NCI-H345 treated with DMSO at 0.1 percent for 48 hours (cell line): Measurements from ENCODE around the gene WIPF3.

Experiments used
- DNase-seq: peaks from one replicate; lab custom pipeline; 2025; ENCODE audit not compliant: unreplicated experiment; lab: John Stamatoyannopoulos, UW

Gene WIPF3, protein sequence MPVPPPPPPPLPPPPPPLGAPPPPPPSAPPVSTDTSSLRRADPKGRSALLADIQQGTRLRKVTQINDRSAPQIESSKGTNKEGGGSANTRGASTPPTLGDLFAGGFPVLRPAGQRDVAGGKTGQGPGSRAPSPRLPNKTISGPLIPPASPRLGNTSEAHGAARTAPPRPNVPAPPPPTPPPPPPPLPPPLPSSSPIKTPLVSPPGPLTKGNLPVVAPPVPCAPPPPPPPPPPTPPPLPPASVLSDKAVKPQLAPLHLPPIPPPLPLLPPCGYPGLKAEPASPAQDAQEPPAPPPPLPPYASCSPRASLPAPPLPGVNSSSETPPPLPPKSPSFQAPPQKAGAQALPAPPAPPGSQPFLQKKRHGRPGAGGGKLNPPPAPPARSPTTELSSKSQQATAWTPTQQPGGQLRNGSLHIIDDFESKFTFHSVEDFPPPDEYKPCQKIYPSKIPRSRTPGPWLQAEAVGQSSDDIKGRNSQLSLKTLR

DNA sequence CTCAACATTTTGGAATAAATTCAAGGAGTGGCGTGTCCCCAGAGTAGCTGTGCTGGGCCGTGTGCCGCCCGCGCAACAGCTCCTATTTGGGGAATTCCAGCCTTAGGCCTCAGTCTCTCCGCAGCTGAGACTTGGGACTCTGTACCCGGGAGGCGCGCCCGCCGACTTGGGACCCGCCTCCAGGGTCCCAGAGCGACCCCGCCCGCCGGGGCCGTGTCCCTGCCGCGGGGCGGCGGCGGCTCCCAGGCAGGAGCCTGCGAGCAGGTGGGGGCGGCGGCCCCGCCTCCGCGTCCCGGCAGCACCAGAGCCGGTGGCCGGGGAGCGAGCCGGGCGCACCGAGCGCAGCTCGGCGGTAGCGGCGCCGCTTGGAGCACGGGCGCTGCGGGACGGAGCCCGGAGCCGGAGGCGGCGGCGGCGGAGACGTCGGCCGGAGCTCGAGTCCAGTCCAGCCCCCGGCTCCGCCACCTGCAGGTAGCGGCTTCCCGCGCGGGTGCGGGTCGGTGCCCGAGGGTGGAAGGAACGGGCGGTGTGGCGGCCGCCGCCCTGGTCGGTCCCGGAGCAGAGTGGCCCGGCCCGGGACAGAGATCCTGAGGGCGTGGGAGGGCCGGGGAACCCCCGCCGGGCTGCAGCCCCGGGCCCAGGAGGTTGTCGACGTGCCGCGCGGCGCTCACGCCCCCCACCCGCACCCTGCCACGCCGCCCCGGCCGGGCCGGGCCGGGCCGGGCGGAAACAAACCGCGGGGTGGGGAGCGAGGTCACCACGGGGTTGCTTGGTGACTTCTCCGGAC lies at the start of gene WIPF3:
Gene WIPF3, plus strand, starts transcription at position 301 of the 787 bp plus-strand sequence. CDS start 28,217 bp downstream, outside the sequence.
- DNase-seq, result no peak

DNA sequence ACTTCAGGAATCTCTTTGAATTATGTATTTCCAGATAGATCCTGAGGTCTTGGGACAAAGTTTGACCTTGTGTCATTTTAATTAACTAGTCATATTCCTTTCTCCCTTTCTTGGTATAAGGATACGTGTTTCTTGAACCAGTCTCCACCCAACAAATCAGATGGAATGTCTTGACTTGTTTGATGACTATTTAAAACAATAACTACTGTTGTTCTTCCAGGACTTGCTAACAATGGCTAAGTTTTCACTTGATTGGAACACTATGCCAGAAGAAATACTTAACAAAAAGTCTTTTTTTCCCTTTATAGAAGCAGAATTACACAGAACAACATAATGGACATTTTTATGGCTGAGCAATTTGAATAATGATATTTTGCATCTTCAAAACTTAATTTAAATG lies 43.0 kb upstream of the WIPF3 start:
- no peak for DNase-seq

DNA sequence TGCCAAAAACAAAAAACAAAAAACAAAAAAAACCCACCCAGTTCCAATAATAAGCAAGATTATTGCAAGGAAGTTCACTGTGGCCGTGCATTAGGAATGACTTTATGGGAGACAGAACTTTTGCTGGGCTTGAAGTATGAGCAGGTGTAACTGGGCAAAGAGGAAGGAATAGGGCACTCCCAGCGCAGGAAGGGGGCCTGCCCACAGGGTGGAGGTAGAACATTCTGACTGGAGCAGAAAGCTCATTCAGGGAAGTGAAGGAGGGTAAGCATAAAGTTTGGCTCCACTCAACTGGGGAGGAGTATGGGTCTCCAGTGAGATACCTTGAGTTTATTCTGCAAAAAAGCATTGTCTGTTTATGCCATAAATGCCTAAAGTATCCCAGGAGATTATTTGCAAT lies 42.1 kb upstream of the WIPF3 start:
- no peak for DNase-seq

DNA sequence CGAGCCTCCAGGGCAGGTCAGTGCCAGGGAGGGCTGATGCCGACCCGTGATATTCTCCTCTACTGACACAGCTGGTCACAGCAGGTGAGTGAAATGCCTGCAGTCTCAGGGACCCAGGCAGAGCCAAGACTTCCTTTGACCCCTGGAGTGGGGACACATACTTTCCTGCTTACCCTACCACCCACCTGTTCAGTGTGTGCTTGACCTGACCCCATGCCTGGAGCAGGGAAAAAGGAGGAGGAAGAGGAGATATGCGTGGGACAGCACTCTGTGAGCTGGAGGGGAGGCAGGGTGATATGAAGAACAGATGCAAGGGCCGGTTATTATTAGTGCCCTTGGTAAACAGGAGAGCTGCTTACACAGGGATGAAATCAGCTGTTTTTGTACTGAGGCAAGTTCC lies 40.8 kb upstream of the WIPF3 start:
- DNase-seq, result no peak

DNA sequence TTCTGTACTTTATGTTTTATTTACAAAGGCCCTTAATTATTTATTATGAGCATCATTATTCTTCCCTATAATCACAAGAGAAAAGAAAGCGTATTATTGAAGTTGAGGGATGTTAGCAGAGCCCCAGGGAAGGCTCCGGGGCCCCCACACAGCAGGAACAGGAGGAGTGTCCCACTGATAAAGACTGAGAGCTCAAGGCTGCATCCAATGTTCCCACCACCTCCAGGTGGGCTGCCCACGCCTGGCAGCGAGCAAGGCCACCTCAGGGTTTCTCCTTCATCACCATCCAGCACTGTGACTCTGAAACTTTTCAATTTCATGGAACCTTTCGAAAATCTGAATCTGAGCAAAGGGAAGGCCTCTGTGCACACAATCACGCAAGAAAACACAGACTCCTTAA lies 35.9 kb upstream of the WIPF3 start:
- no peak for DNase-seq

DNA sequence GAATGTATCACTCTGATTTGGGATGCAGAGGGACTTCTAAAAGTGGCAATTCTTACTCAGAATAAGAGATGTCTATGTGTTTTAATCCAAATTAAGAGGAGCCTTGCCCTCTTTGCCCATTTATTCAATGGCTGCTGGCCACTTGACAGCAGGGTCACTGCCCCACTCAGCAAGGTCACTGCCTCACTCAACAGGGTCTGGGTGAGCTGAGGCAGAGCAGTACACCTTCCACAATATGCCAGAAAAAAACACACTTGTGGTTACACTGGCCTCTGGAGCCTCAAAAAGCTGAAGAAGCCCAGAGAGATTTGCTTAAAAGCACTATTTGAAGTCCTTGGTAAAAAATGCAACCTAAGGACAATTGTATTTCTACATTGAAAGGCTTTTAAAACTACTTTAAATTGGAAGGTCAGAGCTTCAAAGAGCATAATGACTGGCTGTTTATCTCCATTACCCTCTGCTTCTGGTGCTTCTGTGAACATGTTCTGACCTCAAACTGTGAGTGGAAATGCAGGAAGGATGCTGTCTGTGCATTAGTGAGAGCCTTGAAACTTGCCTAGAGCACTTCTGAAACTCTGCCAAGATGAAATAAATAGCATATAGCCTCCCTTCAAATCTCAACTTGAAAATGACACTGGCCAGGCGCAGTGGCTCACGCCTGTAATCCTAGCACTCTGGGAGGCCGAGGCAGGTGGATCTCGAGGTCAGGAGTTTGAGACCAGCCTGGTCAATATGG lies 35.1 kb upstream of the WIPF3 start:
- DNase-seq, result no peak

DNA sequence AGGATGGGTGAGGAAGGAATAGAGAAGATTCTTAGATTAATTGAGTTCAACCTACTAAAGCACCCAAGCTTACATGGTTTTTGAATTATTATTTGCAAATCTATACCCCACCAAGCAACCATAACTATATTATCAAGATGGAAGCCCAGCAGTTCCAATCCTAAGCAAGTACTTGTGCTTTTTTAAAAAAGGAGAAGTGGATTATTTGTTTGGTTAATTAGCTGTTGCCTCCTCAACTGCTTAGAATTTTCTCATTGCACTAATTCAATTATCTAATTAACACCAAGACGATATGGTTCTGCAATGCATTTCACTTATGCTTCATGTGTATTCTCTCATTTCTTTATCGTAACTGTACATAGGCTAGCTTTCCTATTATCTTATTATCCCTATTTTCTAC lies 27.3 kb upstream of the WIPF3 start:
- DNase-seq, result no peak

DNA sequence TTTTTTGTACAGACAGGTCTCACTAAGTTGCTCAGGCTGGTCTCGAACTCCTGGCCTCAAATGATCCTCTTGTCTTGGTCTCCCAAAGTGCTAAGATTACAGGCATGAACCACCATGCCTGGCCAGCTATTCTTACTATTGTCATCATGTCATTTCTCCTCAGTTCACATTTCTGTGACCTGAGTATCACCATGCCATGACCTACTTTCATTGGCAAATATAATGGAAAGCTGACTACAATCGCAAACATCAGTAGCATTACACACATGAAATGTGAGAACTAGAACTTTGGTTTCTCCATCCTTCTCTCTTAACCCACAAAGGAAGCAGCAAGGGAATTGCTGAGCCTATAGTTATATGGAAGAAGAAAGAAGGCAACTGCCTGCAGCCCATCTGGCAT lies 26.0 kb upstream of the WIPF3 start:
- DNase-seq, result no peak

DNA sequence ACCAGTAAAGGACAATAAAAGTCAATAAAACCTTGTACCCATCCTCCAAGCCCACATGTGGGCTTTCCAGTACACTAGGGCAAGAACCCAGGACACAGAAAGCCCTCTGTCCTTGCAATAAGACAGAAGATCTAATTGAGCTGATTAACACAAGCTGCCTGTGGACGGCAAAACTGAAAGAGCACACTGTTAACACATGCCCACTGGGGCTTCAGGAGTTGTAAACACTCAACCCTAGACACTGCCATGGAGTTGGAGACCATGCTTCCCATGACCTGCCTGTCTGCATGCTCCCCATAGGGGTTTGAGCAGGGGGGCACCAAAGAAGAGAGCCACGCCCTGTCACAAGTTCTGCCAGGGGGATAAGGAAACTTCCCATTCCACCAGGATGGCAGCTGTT lies 22.6 kb upstream of the WIPF3 start:
- no peak for DNase-seq

DNA sequence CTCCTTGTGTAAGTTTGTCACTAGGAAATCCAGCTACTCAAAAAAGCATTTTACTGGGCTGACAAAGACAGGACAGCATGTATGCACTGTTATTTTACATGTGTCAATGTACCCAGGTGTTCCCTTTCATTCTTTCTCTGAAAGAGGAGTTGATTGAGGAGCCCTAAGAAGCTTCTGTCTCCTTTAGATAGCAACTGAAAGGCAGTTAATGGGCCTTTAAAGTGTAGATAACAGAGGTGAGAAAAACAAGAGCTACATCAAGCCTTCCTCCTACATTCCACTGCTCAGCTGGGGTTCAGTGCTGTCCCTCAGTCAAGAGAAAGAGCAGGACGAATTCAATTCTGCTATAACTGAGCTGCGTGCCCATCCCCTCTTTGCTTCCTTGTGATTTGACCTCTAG lies 12.8 kb upstream of the WIPF3 start:
- no peak for DNase-seq

DNA sequence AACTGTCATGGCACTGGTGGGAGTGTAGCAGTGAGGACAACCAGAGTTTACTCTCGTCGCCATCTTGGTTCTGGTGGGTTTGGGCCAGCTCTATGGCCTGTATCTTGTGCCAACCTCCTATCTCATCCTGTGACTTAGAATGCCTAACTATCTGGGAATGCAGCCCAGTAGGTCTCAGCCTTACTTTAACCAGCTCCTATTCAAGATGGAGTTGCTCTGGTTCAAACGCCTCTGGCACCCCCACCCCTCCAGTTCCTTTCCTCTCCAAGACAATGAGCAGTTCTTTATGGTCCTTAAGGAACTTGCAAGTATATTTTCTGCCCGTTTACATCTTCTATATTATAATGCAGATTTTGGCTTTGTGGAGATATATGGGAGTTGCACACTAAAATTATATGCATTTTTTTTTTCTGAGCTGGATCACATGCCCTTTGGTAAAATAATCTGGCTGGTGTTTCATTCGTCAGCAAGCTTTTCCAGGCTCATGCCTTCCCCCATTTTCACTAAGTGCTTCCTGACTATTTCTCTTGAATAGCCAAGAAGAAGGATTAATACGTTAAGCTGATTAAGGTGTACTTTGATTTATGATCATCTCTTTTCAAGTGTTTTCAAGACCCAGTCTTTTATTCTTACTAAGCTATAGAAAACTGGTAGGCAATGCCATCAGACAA lies 11.2 kb upstream of the WIPF3 start:
- DNase-seq, result no peak

DNA sequence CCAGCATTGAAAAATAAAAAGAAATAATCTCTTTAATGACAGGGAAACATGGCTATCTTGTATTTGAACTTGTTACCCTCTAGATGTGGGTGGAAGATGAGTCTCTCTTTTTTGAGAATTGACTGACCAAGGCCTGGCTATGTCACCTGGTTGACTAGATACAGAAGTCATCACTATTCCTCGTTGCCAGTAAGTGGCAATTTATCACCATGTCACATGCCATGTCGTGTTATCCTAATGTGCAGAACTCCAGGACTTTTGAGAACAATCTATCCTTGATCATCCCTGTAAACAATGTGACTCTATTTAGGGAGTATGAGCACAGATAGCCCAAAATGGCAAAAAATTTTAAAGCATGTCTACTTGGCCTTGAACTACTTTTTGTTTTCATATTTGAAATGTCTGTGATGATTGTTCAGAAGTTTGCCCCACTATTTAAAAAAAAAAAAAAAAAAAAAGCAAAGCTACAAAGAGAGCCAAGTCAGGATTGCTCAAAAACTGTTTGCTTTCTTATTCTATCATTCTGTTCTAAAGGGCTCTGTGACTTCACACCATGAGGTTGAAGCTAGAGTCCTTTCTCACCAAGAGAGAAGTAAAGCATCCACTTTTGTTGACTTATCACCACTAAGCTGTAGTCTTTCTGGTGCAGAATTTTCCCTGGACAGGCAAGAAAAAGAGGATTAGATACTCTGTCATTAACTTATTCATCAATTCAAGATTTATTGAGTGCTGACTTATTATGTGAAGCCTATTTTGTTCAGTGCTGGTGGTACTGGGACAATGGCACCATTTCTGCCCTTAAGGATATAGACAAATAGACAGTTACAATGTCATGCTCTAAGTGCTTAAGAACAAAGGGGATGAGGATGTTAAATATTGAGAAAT lies 10.4 kb upstream of the WIPF3 start:
- DNase-seq, result no peak

DNA sequence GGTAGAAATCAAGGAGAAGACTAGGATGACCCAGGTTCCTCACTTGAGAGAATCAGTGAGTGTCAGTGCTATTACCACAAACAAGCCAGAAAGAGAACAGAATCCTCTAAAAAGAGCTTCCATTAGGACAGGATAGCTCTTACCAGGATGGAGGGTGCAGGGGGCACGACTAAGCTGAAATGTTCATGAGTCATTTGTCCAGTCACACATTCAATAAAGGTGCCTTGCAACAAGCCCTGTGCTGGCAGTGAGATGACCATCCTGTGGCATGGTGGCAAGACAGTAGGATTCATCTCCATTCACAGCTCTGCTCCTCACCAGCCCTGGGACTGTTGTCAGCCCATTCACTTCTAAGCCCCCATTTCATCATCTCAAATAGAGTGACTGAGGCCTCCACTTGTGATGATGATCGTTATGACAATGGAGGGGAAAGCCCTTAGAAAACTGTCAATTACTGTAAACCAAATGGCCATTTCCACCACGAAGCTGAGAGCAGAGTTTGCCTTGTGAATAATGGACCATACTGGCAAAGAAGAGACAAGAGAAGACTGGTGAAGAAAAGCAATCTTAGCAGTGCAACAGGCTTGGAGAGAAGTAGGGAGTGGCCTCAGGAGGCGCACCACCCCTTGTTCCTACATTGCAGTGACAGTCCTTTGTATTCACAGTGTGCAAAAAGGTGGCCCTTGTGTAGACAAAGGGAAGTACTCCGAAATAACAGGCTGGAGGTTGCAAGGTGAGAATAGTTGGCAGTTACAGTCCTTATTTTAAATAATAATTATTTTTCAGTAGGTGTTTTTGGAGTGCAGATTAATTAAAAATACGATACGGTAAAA lies 9.0 kb upstream of the WIPF3 start:
- no peak for DNase-seq

DNA sequence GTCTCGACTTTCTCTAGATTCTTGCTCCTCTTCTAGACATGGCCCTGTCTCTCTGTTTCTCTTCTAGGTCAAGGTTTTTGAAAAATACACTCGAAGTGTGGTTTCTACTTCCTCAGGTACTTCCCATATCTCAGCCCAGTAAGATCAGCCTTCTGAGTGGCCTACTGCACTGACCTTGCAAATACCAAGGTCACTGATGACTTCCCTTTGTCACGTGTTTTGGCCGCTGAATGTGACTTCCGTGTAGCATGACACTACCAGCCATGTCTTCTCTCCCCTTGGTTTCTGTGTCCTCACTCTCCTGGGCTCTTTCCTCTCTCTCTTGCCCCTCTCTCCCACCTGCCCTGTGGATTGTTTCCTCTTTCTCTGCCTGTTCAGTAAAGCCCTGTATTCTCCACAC lies 7.9 kb upstream of the WIPF3 start:
- no peak for DNase-seq

DNA sequence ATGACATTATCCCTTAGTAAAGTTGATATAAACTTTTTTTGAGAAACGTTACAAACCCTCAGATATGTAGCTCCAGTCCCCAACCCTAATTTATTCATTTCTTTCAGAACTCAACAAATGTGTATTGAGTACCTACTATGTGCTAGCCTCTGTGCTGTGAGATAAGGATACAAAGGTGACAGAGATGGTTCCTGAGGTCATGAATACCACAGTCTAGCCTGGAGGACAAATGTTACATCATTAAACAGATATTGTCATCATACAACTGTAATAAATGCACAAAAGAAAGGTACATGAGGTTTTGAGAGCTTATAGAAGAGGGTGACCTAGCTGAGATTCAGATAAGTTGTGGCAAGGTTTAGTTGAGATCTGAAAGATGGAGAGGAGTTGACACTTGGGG lies 4.4 kb upstream of the WIPF3 start:
- DNase-seq, result no peak

DNA sequence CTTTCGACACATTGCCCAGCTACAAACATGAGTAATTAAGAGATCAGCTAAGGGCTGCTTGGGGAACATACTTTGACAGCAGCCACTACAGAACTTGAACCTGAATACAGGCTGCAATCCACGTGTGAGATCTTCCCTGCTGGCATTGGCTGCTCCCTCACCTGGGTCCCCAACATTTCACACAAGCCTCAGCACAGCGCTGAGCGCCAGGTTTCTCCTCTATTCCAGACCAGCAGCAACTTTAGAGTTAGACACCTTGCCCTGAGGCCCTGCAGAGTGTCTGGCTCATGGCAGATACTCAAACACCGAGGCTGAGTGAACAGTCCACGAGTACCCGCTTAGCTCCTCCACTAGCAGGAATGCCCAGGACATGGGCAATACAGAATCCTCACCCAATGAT lies 1.3 kb upstream of the WIPF3 start:
- DNase-seq, result no peak

DNA sequence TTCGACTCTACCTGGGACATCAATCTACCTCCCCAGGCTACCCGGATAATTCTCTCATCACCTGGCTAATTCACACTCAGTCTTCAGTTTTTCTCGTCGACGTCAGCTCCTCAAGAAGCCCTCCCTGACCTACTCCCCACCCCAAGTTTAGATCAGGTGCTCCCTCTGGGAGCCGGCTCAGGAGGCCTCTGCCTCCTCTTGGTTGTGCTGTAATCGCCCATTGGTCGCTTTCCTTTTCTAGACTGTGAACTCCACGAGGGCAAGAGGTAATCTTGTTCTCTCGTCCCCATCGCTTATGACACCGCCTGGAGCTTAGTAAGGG lies 461 bp upstream of the WIPF3 start:
- DNase-seq, result no peak

DNA sequence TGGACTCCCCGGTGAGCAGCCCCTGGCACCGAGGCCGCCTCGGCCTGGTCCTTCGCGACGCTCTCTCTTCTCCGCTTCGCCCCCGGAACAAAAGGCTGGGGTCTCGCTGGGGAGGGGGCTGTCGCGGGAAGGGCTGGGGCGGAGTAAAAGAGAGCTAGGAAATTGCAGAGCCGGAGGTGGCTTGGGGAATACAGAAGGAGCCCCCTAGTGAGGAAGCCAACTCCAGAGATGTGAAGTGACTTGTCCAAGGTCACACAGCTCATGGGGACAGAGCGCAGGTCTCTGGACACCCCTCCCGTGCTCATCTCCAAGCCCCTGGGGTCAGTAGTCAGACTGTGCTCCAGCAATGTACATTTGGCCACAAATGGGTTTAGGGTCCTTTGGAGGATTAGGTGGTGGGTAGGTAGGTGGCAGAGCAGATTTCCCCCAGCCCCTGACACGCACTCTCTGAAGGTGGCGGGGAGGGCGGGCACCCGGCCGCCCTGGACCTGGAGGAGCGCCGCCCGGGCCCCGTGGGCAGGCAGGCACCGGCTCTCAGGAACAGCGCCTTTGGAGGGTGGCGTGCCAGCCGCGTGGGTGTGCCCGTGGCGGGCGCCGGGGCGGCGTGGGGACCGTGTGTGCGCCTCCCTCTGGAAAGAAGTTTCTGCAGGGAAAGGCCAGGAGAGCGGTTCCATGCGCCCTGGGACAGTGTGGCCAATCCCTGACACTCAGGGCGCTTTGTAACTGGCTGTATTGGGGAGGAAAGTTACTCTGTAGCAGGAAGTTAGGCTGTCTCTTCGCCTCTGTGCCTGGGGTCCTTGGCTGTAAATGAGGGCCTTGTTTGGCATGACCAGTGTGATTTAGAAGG lies 910 bp downstream of the WIPF3 start:
- no peak for DNase-seq
